A673 (cell line): ENCODE measurements around the gene CDCA7L. TPM values are rescaled to one million over a fixed set of nuclear protein-coding genes. Genes with fewer than 3 reads are reported as not detected.

ENCODE experiments used
- BruUV-seq: library from RNA; stranded (reverse); fragments of 400-500 nt; replicated peaks from 2 replicates; lab custom pipeline; 2021; lab: Mats Ljungman, UMichigan
- CTCF ChIA-PET: fragments of 300-600 bp; sonication (Branson Sonifier 250); formaldehyde crosslinking; loops from one replicate; lab custom pipeline; 2022; ENCODE audit warnings: antibody characterized with exemption; lab: Charles Lee
- POLR2A ChIA-PET: fragments of 300-600 bp; sonication (Branson Sonifier 250); formaldehyde crosslinking; loops from one replicate; lab custom pipeline; 2022; ENCODE audit warnings: antibody characterized with exemption; ENCODE audit not compliant: low non-redundant PET; lab: Charles Lee
- DNase-seq: peaks from one replicate; pipeline ENCODE4 v3.0.0-alpha.2; 2015; ENCODE audit warnings: low spot score
- H3K27ac ChIP-seq: fragments of 200-600 bp; sonication (generic); 2 replicates; pipeline ENCODE4 v1.5.1; 2016; ENCODE audit warnings: mixed run types, low read depth, mild to moderate bottlenecking, mixed read lengths, antibody characterized with exemption, low read length; ENCODE audit not compliant: poor library complexity, severe bottlenecking
- H3K27me3 ChIP-seq: fragments of 200-600 bp; sonication (generic); replicated peaks from 2 replicates; pipeline ENCODE4 v1.6.1; 2017; ENCODE audit warnings: mixed run types, low read depth, mild to moderate bottlenecking, mixed read lengths, antibody characterized with exemption, low read length; ENCODE audit not compliant: insufficient read depth, poor library complexity
- H3K36me3 ChIP-seq: fragments of 200-600 bp; sonication (generic); 2 replicates; pipeline ENCODE4 v1.6.1; 2016; ENCODE audit warnings: mixed run types, mild to moderate bottlenecking, mixed read lengths, antibody characterized with exemption, low read length; ENCODE audit not compliant: insufficient read depth, poor library complexity, severe bottlenecking
- H3K4me1 ChIP-seq: fragments of 200-600 bp; sonication (generic); 2 replicates; pipeline ENCODE4 v1.6.1; 2017; ENCODE audit warnings: mixed run types, mild to moderate bottlenecking, mixed read lengths, antibody characterized with exemption, low read length; ENCODE audit not compliant: insufficient read depth, poor library complexity, severe bottlenecking
- H3K4me3 ChIP-seq: fragments of 200-600 bp; sonication (generic); 2 replicates; pipeline ENCODE4 v1.5.1; 2016; ENCODE audit warnings: low read depth, mixed run types, mild to moderate bottlenecking, mixed read lengths, low read length; ENCODE audit not compliant: poor library complexity, severe bottlenecking
- H3K9me3 ChIP-seq: fragments of 200-600 bp; sonication (generic); 2 replicates; pipeline ENCODE4 v1.6.1; 2016; ENCODE audit warnings: mixed run types, low read depth, mild to moderate bottlenecking, mixed read lengths, antibody characterized with exemption, low read length; ENCODE audit not compliant: poor library complexity, severe bottlenecking
- CTCF ChIP-seq: fragments of 300-800, 200-600 bp; sonication (generic); conservative IDR thresholded peaks from 2 replicates; pipeline ENCODE4 v1.5.1; 2017; ENCODE audit warnings: low read depth, mild to moderate bottlenecking, antibody characterized with exemption, low read length, moderate library complexity, mixed read lengths
- EZH2 ChIP-seq: fragments of 200-600 bp; sonication (generic); IDR thresholded peaks from 2 replicates; pipeline ENCODE4 v1.6.1; 2017; ENCODE audit warnings: borderline replicate concordance, low read depth, mild to moderate bottlenecking, mixed read lengths, antibody characterized with exemption, low read length; ENCODE audit not compliant: poor library complexity, severe bottlenecking
- intact Hi-C: fragments of 100-400 bp; cut with micrococcal nuclease; formaldehyde crosslinking; loops from one replicate; pipeline ENCODE4 v1.10.0; 2022; ENCODE audit not compliant: unreplicated experiment
- total RNA-seq: library from RNA; stranded (reverse); gene quantifications from 2 replicates; pipeline ENCODE4 v1.2.3, GENCODE V29; 2021

Gene CDCA7L
- total RNA-seq, 1 experiment from 2014 or later = 89.2 TPM

GRCh38 chr7:21868576-21868850 is 77.2 kb downstream of the CDCA7L start:
- Histone ChIP-seq H3K27ac (no peak overlapping the region), H3K27me3 (no peaks in the 10 kb centered on the region), H3K4me1 (peaks cover 65% of the 10 kb centered on the region), H3K4me3 (no peak overlapping the region), H3K9me3 (no peaks in the 10 kb centered on the region), H3K36me3 (no peaks in the 10 kb centered on the region)
- TF ChIP-seq CTCF (no peak), EZH2 (no peak)
- DNase-seq = peak; percentile 59
- intact Hi-C loops = loop anchor here (5.0 kb wide), 2 partner anchors 44 to 74 kb away; no protein-coding TSS in a partner anchor
- ChIA-PET POLR2A (interaction anchor here (0.6 kb wide), 2 partner anchors 43 to 77 kb away, joined by 3 read pairs; no protein-coding TSS in a partner anchor), CTCF (no interaction called here)
- BruUV-seq = no TSS peak

- no TSS peak for BruUV-seq
- Histone ChIP-seq H3K27ac (peak overlapping the region; percentile 2), H3K9me3 (no peaks in the 10 kb centered on the region), H3K4me1 (peaks cover 65% of the 10 kb centered on the region), H3K27me3 (no peaks in the 10 kb centered on the region), H3K4me3 (no peak overlapping the region), H3K36me3 (no peaks in the 10 kb centered on the region)
- intact Hi-C loops = loop anchor here (5.0 kb wide), 2 partner anchors 44 to 74 kb away; no protein-coding TSS in a partner anchor
- ChIA-PET POLR2A (interaction anchor here (0.6 kb wide), 2 partner anchors 43 to 77 kb away, joined by 3 read pairs; no protein-coding TSS in a partner anchor), CTCF (no interaction called here)
- TF ChIP-seq EZH2 = no peak
- no peak for TF ChIP-seq CTCF
- DNase-seq = peak; percentile 31
Measured at GRCh38 chr7:21867816-21868575, 77.7 kb downstream of the CDCA7L start.

GRCh38 chr7:21867226-21867625 is 78.5 kb downstream of the CDCA7L start:
- intact Hi-C loops = loop anchor here (5.0 kb wide), 2 partner anchors 45 to 75 kb away; no protein-coding TSS in a partner anchor

More at GRCh38 chr7:21867226-21867625, 78.5 kb downstream of the CDCA7L start:
- BruUV-seq = no TSS peak
- H3K27me3 ChIP-seq = no peaks in the 10 kb centered on the region
- POLR2A ChIA-PET = no interaction called here
- H3K4me3 ChIP-seq = no peak overlapping the region
- TF ChIP-seq EZH2 = no peak
- TF ChIP-seq CTCF = no peak
- peaks cover 65% of the 10 kb centered on the region for H3K4me1 ChIP-seq
- DNase-seq = peak; percentile 69
- CTCF ChIA-PET = no interaction called here
- peak overlapping the region; percentile 2 for H3K27ac ChIP-seq
- H3K9me3 ChIP-seq = no peaks in the 10 kb centered on the region
- H3K36me3 ChIP-seq = no peaks in the 10 kb centered on the region
